Gastroesophageal sphincter (tissue), 4 donors: ENCODE results near the gene PCBD2. TPM values are rescaled to one million over a fixed set of nuclear protein-coding genes. Genes with fewer than 3 reads are reported as not detected.

ENCODE experiments used
- ATAC-seq: fragments of 150-250 bp; one replicate; pipeline ENCODE4 v1.9.1; 2016; ENCODE audit warnings: mild to moderate bottlenecking, moderate library complexity
- H3K27ac ChIP-seq, 4 donors: fragments of 200-600 bp; sonication (generic) in 3 of 4; 1 replicate in 3 of 4; 2 replicates in 1 of 4; pipeline ENCODE4 v1.5.1; 2016 to 2019
- H3K27me3 ChIP-seq: fragments of 200-600 bp; sonication (generic); one replicate; pipeline ENCODE4 v1.5.1; 2019
- H3K36me3 ChIP-seq, 2 donors: fragments of 200-600 bp; sonication (generic); one replicate each; pipeline ENCODE4 v1.5.1; 2019; ENCODE audit warnings: control low read depth in 1 of 2
- H3K4me1 ChIP-seq, 3 donors: fragments of 200-600 bp; sonication (generic); 1 replicate in 2 of 3; 2 replicates in 1 of 3; pipeline ENCODE4 v1.5.1; 2016 to 2019; ENCODE audit warnings: control low read depth in 2 of 3
- H3K4me3 ChIP-seq, 2 donors: fragments of 200-600 bp; sonication (generic); one replicate each; pipeline ENCODE4 v1.5.1; 2019; ENCODE audit warnings: mild to moderate bottlenecking in 1 of 2, moderate library complexity in 1 of 2
- H3K9me3 ChIP-seq, 3 donors: fragments of 200-600 bp; sonication (generic); one replicate each; pipeline ENCODE4 v1.5.1; 2017 to 2019; ENCODE audit warnings: control low read depth in 2 of 3
- CTCF ChIP-seq, 4 experiments: fragments of 200-600 bp in 2 of 4; fragments of 450-650 bp in 2 of 4; sonication (generic) in 1 of 4; IDR thresholded peaks; one replicate each; pipeline ENCODE4 v1.5.1; 2017 to 2019; ENCODE audit warnings: antibody characterized with exemption in 4 of 4, mild to moderate bottlenecking in 2 of 4, moderate library complexity in 2 of 4
- EP300 ChIP-seq: sonication (generic); formaldehyde crosslinking; IDR thresholded peaks from one replicate; pipeline ENCODE4 v1.6.1; 2017; ENCODE audit warnings: antibody characterized with exemption, mild to moderate bottlenecking
- POLR2A ChIP-seq, 2 donors: fragments of 450-650 bp; IDR thresholded peaks; one replicate each; pipeline ENCODE4 v1.6.1; 2017; ENCODE audit warnings: antibody characterized with exemption in 2 of 2, mild to moderate bottlenecking in 2 of 2, moderate library complexity in 1 of 2
- POLR2AphosphoS5 ChIP-seq: sonication (generic); formaldehyde crosslinking; IDR thresholded peaks from one replicate; pipeline ENCODE4 v1.6.1; 2017; ENCODE audit warnings: antibody characterized with exemption
- WGBS, 2 donors: methylation state at CpG; one replicate each; pipeline ENCODE4 v1.1.5; 2018; ENCODE audit warnings: low coverage in 1 of 2; 5-methylcytosine and 5-hydroxymethylcytosine counted together
- total RNA-seq, 4 donors: library from RNA; depleted of rRNA; stranded (reverse); fragments of >200 nt; gene quantifications; one replicate each; pipeline ENCODE4 v1.1.0, GENCODE V29; 2016

PCBD2 gene
- total RNA-seq, 4 donors from 2014 or later: 8.3 to 10.8 (median 9.5) TPM

- H3K4me3 ChIP-seq: no peak overlapping the region
- WGBS, 2 donors: 88 to 92% methylated on average over 2 of the region's 2 CpGs
- no peak for TF ChIP-seq CTCF (IDR thresholded peaks at IDR 0.05)
- TF ChIP-seq POLR2AphosphoS5: no peak
- TF ChIP-seq POLR2A (IDR thresholded peaks at IDR 0.05): no peak
- TF ChIP-seq EP300: no peak
- no peak for ATAC-seq
- no peak overlapping the region for H3K27ac ChIP-seq
- no peaks in the 10 kb centered on the region for H3K4me1 ChIP-seq
- no peaks in the 10 kb centered on the region for H3K9me3 ChIP-seq
- no peaks in the 10 kb centered on the region for H3K27me3 ChIP-seq
- H3K36me3 ChIP-seq: peaks cover 0 to 85% of the 10 kb centered on the region in 2 donors
These were observed 12.0 kb upstream of the PCBD2 start for GRCh38 chr5:134892926-134893325.

DNA sequence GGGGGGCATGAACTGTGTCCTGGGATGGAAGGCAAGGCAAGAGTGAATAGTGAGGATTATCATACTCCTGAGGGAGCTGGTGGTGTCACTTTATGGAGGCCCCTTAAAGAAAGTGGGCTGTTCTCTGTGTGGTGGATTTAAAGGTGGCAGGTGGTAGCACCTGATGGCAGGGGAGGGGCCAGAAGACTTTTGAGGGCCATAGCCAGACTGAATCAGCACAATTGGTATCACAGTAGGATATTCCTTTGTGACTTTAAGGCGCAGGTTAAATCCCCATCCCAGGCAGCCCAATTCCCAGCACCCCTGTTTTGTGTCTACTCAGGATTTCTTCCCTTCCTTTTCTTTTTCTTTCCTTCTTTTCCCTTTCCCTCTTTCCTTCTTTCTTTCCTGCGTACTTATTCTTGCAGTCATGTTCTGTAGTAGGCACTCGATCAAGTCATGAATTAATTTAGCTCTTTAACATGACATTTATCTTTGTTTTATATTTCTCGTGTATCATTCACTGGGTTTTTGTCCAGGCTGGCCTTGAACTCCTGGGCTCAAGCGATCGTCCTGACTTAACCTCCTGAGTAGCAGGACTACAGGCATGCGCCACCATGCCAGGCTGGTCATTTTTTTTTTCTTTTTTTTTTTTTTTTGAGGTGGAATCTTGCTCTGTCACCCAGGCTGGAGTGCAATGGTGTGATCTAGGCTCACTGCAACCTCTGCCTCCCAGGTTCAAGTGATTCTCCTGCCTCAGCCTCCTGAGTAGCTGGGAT lies 11.0 kb upstream of the PCBD2 start:
- Histone ChIP-seq H3K36me3 (peaks cover 0 to 84% of the 10 kb centered on the region in 2 donors), H3K4me1 (no peaks in the 10 kb centered on the region), H3K9me3 (no peaks in the 10 kb centered on the region), H3K27me3 (no peaks in the 10 kb centered on the region), H3K27ac (no peak overlapping the region), H3K4me3 (no peak overlapping the region)
- no peak for TF ChIP-seq POLR2A (IDR thresholded peaks at IDR 0.05)
- no peak for TF ChIP-seq POLR2AphosphoS5
- TF ChIP-seq CTCF (IDR thresholded peaks at IDR 0.05): no peak
- TF ChIP-seq EP300: no peak
- ATAC-seq: no peak
- WGBS, 2 donors: 87% methylated on average over 3 to 7 of the region's 7 CpGs

GRCh38 chr5:134902071-134902801 lies 2.7 kb upstream of the PCBD2 start:
- Histone ChIP-seq H3K4me3 (no peak overlapping the region), H3K4me1 (peaks cover 0 to 12% (median 0%) of the 10 kb centered on the region in 3 donors), H3K36me3 (peaks cover 0 to 48% of the 10 kb centered on the region in 2 donors), H3K27me3 (no peaks in the 10 kb centered on the region), H3K27ac (no peak overlapping the region), H3K9me3 (no peaks in the 10 kb centered on the region)
- no peak for ATAC-seq
- no peak for TF ChIP-seq EP300
- no peak for TF ChIP-seq CTCF (IDR thresholded peaks at IDR 0.05)
- no peak for TF ChIP-seq POLR2A (IDR thresholded peaks at IDR 0.05)
- no peak for TF ChIP-seq POLR2AphosphoS5
- WGBS, 2 donors: 84 to 86% methylated on average over 6 of the region's 10 CpGs

- Histone ChIP-seq H3K4me3 (peak overlapping the region; percentile 74 to 96), H3K4me1 (peaks cover 0 to 12% (median 0%) of the 10 kb centered on the region in 3 donors), H3K27me3 (no peaks in the 10 kb centered on the region), H3K27ac (peak overlapping the region; percentile 94 to 99 (median 97)), H3K9me3 (no peaks in the 10 kb centered on the region), H3K36me3 (peaks cover 0 to 22% of the 10 kb centered on the region in 2 donors)
- peak; percentile 53 for ATAC-seq
- 0 to 1% methylated on average over 17 to 26 of the region's 54 CpGs for WGBS, 2 donors
- TF ChIP-seq POLR2AphosphoS5: no peak
- TF ChIP-seq CTCF (IDR thresholded peaks at IDR 0.05): peak; percentile 55 to 87 (median 82)
- TF ChIP-seq POLR2A (IDR thresholded peaks at IDR 0.05): no peak
- TF ChIP-seq EP300: no peak
These were observed 490 bp downstream of the PCBD2 start for GRCh38 chr5:134905246-134905996.
